Left lobe of liver (tissue), 2 donors: Measurements from ENCODE around the gene SYTL4. TPM values are rescaled to one million over a fixed set of nuclear protein-coding genes. Genes with fewer than 3 reads are reported as not detected.
"Not testable (repeated sequence)": the region's sequence is repeated elsewhere in the genome, so short reads cannot be mapped to it uniquely, and the experiment has no call there.

ENCODE experiments used
- ATAC-seq: fragments of 200-7000 bp; cut with Tn5 transposase; one replicate; pipeline ENCODE4 v1.9.1; 2020; ENCODE audit warnings: mild to moderate bottlenecking, moderate library complexity
- DNase-seq: peaks from one replicate; pipeline ENCODE4 v3.0.0-alpha.2; 2020; ENCODE audit warnings: low spot score
- total RNA-seq: library from RNA; stranded (reverse); gene quantifications from one replicate; pipeline ENCODE4 v1.2.1, GENCODE V29; 2021
- donor health status: DM: no; HTN: no; CAD: no; lungs with moderate emphysema.
- donor health status: DM: no; HTN: yes; CAD: no.

The SYTL4 gene
- 17.8 TPM for total RNA-seq

DNA sequence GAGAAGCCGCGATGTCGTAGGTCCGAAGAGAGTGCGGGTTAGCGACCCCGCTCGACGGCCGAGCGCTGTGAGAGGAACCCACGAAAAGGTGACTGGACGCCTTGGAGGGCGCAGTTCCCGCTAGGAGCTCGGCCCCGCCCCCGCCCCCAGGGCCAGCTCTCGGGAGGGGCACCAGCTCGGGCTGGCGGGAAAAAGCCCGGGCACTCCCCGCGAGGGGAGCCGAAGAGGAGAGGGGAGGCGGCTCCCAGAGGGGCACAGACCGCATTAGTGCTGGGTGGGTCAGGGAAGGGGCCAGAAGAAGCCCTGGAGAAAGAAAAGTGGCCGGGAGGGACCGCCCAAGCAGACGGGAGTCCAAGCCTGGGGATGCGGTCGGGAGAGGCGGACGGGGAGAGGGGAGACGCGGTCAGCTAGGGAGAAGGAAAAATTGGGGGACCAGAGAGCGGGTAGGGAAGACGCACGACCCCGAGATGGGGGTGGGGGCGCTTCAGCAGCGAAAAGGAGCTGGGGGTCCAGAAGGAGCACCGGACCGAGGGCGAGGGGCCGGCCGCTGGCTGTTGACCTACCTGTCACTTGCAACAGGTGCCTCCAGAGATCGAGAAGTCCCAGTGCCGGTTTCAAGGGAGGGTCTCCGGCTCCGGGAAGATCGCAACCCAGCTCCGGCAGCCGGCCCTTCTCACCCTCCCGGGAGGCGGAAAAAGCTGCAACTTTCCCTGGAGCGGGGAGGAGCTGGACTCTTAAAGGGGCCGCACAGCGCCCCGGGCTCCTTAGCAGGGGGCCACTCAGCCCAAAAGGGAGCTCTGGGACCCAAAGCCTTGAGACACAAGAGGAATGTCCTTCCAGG, at the start of gene SYTL4:
Gene SYTL4, minus strand, starts transcription at position 681 of the 841 bp plus-strand sequence. CDS start 30,084 bp downstream, outside the sequence.
- ATAC-seq = peak; percentile 88
- peak; percentile 65 for DNase-seq

DNA sequence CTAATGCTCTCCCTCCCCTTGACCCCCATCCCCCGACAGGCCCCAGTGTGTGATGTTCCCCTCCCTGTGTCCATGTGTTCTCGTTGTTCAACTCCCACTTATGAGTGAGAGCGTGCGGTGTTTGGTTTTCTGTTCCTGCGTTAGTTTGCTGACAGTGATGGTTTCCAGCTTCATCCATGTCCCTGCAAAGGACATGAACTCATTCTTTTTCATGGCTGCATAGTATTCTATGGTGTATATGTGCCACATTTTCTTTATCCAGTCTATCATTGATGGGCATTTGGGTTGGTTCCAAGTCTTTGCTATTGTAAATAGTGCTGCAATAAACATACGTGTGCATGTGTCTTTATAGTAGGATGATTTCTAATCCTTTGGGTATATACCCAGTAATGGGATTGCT, 37.5 kb upstream of the SYTL4 start:
- ATAC-seq, DNase-seq: not testable (repeated sequence)

DNA sequence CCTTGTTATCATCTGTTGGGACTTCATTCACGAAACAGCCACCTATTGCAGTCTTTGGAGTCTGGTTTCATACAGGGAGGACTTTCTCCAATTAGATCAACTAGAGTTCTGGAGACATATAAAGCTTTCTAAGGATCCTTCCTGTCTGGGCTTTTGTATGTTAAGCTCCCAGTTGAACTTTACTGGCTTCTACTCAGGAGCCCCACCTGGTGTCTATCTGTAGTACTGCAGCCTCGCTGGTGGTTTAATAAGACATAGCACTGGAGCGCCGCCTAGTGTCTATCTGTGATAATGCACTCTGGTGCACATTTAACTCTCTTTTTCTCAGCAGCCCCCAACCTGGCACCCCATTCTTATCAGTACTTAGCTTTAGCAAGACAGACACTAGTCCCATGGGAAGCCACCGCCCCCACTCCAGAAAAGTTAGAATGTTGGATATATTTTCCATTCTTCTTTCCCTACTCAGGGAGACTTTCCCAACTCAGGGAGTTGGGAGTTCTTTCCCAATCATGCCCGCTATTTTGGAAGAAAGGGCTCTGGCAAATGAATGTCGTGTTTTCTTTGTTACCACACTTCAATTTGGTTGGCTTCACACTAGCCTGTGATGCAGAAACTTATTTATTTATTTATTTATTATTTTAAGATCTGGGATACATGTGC, 36.9 kb upstream of the SYTL4 start:
- ATAC-seq = peak; percentile 100
- DNase-seq = peak; percentile 77

DNA sequence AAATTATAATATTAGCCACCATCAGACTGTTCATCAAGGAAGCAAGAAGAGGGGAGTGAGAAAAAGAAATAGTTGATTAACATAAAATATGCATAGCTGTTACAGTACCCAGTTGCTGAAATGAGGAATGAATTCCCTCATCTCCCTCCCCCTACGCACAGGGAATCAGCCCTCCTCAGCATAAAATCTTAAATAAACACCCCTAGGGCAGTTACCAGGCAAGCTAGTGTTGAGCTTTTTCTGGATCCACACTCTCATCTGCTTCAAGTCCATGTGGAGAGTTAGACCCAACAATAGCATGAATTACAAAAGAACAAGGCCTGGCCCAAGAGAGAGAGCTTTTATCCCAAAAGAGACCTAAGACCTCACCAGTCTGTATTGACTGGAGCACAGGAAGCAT, 19.0 kb upstream of the SYTL4 start:
- DNase-seq (no peak), ATAC-seq (no peak)

DNA sequence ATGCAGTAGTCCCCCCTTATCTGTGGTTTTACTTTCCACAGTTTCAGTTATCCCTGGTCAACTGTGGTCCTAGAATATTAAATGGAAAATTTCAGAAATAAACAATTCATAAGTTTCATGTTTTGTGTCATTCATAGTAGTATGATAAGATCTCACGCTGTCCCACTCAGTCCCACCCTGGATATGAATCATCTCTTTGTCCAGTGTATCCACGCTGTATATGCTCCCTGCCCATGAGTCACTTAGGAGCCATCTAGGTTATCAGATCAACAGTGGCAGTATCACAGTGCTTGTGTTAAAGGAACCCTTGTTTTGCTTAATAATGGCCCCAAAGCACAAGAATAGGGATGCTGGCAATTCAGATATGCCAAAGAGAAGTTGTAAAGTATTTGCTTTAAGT, 16.2 kb upstream of the SYTL4 start:
- DNase-seq (no peak), ATAC-seq (no peak)

DNA sequence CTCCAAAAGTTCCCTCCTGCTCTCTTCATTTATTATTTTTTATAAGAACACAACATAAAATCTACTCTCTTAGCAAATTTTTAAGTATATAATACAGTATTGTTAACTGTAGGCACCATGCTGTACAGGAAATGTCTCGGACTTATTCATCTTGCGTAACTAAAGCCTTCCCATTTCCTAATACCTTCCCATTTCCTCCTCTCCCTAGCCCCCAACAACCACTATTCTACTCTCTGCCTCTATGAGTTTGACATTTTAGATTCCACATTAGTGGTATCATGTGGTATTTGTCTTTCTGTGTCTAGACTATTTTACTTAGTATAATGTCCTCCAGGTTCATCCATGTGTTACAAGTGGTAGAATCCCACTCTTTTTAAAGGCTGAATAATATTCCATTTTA, 15.8 kb upstream of the SYTL4 start:
- ATAC-seq = no peak
- DNase-seq = no peak

DNA sequence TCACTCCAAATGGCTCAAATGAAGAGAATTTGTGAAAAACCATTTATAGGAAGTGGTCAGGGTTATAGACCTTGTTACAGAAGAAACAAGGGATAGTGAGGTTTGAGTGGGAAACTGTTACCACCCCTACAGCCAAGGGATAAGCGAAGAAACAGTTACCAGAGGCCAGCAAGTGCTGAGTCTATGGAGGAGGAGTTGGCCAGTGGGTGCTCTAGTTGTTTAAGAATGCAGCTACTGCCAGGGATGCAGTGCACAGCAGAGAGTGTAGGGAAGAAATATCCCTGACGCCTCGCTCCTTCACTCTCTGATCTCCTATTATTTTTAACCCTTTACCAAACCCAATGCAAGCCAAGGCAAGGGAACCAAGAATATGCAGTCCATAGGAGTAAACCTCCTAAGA, 15.2 kb upstream of the SYTL4 start:
- ATAC-seq = no peak
- no peak for DNase-seq

DNA sequence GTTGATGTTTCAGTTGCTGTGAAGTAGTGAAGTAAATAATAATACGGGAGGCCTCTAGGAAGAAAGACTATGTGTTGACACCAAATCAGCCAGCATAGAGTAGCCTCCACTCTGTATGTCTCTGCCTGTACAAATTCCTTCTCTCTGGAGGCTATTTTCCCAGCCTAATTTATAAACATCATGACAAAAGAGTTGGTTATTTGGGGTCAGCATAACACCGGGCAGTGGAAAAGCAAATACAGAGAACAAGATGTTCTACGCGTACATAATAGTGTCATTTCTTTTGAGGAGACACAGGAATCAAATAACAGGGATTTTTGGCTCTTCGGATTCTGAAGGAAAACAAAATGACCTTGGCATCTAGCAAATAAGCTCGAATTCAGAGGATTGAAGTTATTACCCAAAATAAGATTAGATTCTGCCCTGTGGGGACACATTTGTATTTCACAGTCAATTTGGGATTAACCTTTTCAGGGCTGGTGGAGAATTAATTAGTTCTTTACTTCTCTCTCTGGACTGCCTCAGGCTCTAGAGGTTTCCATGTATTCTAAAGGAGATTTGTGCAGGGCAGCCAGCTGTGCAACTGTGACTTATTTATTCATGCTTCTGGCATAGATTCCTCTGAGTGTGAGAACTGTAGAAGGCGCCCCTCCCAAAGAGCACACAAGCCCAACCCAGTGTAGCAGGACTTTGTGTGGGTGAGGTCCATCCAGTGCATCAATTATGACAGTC, 14.1 kb upstream of the SYTL4 start:
- DNase-seq (no peak), ATAC-seq (peak; percentile 67)

DNA sequence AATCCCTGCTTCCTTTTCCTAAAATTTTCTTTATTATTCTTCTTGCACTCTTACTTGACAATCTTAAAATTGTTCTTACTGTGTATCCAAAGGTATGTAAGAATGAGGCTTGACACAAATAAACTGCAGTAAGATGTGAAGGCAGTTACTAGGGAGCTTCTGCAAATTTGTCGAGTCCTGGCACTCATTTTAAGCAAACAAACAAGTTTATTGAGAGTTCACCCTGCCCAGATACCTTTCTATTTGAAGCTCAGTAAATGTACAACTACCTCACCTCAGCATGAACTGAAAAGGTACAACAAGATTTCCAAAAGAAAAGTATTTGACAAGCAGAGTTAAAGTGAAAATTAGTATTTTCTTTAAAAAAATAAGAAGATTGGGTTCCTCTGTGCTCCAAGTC, 13.3 kb upstream of the SYTL4 start:
- ATAC-seq (peak; percentile 92), DNase-seq (no peak)

DNA sequence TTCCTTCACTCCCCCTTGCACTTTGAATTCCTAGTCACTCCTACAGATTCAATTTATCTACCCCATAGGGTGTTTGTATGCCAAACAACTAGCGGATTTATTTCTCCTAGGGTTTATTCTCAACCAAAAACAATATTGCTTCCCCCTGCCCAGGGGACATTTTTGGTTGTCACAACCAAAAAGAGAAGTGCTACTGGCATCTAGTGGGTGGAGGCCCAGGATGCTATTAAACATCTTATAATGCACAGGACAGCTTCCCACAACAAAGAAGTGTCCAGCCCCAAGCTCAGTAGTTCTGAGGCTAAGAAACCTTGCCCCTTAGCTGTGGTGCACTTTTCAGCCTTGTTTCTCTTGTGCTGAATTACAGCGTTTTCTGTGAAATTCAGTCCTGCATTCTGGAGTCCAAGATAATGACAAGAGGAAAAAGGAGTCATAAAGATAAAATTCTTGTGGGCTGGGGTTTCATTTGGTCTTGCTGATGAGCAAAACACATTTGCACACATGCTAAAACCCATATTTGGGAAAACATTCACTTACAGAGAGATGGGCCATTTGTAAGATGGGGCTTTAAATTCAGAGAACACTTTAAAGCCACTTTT, 11.2 kb upstream of the SYTL4 start:
- no peak for DNase-seq

DNA sequence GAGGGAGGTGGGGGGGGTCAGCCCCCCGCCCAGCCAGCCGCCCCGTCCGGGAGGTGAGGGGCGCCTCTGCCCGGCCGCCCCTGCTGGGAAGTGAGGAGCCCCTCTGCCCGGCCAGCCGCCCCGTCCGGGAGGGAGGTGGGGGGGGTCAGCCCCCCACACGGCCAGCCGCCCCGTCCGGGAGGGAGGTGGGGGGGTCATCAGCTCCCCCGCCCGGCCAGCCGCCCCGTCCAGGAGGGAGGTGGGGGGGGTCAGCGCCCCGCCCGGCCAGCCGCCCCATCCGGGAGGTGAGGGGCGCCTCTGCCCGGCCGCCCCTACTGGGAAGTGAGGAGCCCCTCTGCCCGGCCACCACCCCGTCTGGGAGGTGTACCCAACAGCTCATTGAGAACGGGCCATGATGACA, 7.9 kb downstream of the SYTL4 start:
- ATAC-seq, DNase-seq: not testable (repeated sequence)

More for the DNA sequence above, 11.2 kb upstream of the SYTL4 start:
- no peak for ATAC-seq

DNA sequence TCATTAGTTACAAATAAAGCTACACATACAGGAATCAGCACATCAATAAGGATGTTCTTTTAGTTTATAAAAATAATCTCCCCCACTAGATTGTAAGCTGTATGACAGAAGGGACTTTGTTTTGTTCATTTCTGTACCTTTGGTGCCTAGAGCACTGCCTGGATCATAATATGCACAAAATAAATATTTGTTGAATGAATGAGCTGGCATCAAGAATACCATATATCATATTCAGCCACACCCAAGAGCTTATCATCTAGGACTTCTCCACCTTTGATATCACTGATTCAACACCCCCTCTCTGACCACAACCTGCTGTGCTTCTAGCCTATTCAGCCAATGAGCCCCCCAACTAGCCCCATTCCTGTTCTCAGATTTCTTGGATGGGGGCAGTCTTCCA, 10.6 kb downstream of the SYTL4 start:
- DNase-seq = no peak
- ATAC-seq = no peak

DNA sequence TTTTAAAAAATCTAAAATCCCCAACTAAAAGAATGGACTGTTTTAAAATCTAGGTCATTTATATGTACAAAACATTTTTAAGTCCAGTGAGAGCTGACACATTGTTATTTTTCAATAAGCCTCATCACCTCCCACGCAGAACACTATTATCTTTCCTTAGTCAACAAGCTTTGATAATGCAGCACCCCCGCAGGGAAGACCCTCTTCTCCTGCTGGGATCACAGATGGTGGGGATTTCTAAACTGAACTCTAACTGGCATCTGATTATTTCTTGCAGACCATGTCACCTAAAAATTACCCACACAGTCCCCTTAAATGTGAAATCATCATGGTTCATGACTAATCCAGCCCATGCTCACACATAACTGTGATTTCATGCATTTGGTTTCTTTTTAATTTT, 11.6 kb downstream of the SYTL4 start:
- no peak for ATAC-seq
- no peak for DNase-seq

DNA sequence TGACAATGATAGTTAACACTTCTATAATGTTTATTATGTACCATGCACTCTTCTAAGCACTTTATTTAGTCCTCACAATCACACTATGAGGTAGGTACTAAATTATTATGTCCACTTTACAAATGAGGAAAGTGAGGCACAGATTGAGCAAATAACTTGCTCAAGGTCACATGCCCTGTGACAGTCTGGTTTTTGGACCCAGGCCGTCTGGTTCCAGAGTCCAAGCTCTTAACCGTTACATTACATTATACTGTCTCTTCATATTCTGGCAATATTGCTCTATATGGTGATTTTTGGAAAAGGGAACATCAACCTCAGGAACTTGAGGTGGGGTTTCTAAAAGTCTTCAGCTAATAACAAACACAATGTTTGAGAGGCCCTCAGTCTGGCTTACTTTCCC, 12.8 kb downstream of the SYTL4 start:
- peak; percentile 38 for ATAC-seq
- no peak for DNase-seq

DNA sequence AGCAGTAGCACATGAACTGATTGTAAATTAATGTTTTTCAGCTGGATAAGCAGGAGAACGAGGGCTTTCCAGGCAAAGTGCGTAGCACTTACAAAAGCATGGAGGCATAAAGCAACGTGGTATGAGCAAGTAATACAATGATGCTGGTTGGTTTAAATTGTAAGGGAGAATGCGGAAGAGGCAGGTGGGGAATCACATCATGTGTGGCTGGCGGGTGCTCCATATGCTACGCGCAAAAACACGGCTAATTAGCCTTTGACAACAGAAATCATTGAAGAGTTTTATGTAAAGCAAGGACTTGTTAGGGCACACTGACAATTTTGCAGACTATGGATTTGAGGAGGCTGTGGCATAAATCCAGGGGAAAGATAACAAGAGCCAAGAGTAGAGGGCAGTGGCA, 14.6 kb downstream of the SYTL4 start:
- DNase-seq (no peak), ATAC-seq (no peak)

DNA sequence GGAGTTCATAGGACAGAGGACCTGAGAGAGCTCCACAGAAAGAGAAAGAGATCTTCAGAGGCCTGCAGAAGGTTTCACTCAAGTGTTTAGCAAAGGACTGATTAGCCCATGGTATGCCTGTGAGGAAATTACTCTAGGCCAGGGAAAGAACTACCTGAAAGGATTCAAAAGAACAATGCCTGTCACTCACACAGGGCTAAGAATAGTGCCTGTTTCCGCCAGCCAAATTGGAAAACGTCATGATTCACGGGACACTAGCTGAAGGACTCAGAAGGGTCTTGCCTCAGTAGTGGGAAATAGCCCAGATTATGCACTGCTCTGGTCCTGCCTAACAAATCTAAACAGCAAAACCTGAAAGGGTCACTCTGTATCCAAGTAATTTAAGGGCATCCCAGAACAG, 21.1 kb downstream of the SYTL4 start:
- no peak for ATAC-seq

DNA sequence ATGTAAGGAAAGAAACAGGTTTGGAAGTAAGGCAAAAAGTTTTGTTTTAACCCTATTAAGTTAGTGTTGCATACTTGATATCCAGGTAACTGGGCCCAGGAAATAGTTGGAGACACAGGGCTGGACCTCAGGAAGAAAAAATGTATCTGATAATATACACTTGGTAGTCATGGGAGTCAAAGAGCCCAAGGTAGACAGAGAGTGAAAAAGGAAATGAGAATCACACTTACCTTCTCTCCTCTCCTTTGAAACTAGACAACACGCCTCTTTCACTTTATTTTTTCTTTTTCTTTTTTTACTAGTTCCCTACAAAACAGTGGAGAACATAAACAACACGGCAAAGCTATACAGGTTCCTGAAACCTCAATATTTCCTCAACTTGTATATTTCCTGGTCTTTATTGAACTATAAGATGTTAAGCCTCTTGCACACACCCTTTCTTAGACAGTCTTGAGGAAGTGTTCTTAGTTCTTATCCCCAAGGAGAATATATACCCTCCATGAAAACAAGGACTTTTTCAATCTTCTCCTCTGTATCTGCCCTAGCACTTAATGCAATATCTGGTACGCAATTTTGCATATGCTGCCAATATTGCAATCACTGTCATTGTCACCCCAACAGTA, 27.2 kb downstream of the SYTL4 start:
- ATAC-seq = no peak
- no peak for DNase-seq

More for the DNA sequence above, 21.1 kb downstream of the SYTL4 start:
- DNase-seq = no peak

DNA sequence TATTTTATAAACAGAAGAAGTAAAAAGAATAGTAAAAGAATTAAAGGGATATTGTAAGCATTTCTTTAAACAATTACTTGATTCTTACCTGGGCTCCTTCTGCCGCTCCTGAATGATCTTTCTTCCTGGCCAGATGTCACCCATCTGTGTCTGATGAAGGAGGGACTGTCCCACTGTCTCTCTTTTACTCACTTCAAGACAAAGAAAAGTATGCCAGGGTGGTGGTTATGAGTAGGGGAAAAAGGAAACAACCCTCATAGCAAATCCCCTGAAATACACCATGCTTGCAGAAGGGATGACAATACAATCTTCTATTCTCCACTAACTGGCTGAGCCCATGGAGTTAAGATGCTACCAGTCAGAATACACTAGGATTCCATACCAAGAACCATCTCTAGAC, 31.1 kb downstream of the SYTL4 start:
- no peak for DNase-seq
- ATAC-seq = no peak

DNA sequence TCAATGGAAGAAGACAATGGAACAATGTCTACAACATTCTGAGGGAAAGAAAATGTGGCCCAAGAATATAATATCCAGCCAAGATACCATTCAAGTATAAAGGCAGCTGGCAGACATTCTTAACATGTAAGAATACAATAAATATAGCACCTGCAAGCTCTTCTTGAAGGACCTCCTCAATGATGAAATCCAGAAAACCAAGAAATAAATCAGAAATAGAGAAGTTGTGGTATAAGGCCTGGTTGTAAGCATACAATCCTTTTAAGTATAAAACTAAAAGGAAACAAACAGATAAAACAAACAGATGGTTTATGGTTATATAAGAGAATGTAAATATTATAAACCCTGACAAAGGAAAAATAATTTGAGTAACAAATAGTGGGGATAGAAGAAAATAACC, 33.4 kb downstream of the SYTL4 start:
- DNase-seq (no peak), ATAC-seq (no peak)

DNA sequence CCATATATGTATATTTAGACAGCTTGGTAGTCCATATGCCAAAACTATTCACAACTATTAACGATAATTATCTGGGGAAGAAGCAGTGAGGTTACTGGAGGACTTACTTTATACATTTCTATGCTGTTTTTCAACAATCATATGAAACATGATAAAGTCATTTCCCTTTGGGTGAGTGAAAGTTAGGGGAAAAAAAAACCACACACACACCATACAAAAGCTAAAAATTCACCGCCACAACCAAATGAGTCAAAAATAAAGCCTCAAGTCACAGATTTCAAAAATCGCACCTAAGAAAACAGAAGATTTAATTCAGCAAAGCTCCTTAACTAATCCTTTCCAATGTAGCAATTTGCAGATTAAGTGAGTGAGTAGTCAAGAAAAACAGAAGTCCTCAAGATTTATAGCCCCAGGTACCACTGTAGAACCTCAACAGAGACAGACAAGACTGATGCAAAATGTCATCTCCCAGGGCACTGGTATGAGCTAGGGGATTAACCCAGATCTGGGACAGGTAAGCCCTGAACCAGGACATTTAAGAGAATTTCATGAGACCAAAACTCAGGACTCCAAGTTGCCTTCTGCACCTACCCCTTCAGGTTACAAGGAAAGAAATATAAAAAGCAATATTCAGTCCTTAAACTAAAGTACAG, 35.1 kb downstream of the SYTL4 start:
- no peak for DNase-seq
- ATAC-seq = no peak
